ENCODE measurements around the gene NCAM1.

Gene NCAM1

GRCh38 chr11:113315811-113316210, 354.6 kb downstream of the NCAM1 start:
- TF ChIP-seq CTCF (IDR thresholded peaks at IDR 0.05; ENCODE audit: low read depth, low read length), result no peak
- no peak for DNase-seq (ENCODE audit: extremely low read depth, low read depth)

GRCh38 chr11:113316256-113316655, 355.0 kb downstream of the NCAM1 start:
- DNase-seq (ENCODE audit: extremely low read depth, low read depth), result no peak

GRCh38 chr11:113317339-113317738, 356.1 kb downstream of the NCAM1 start:
- TF ChIP-seq CTCF (IDR thresholded peaks at IDR 0.05; ENCODE audit: low read depth, low read length), result no peak
- DNase-seq (ENCODE audit: extremely low read depth, low read depth), result no peak

More at GRCh38 chr11:113316256-113316655, 355.0 kb downstream of the NCAM1 start:
- no peak for TF ChIP-seq CTCF (IDR thresholded peaks at IDR 0.05; ENCODE audit: low read depth, low read length)

- no peak for DNase-seq (ENCODE audit: extremely low read depth, low read depth)
- TF ChIP-seq CTCF (IDR thresholded peaks at IDR 0.05; ENCODE audit: low read depth, low read length), result no peak
Measured at GRCh38 chr11:113319085-113319484, 357.9 kb downstream of the NCAM1 start.

GRCh38 chr11:113322158-113322557, 360.9 kb downstream of the NCAM1 start:
- no peak for TF ChIP-seq CTCF (IDR thresholded peaks at IDR 0.05; ENCODE audit: low read depth, low read length)
- no peak for DNase-seq (ENCODE audit: extremely low read depth, low read depth)

- DNase-seq (ENCODE audit: extremely low read depth, low read depth), result no peak
Measured at GRCh38 chr11:113324250-113324649, 363.0 kb downstream of the NCAM1 start.

More at GRCh38 chr11:113324250-113324649, 363.0 kb downstream of the NCAM1 start:
- TF ChIP-seq CTCF (IDR thresholded peaks at IDR 0.05; ENCODE audit: low read depth, low read length), result no peak
